Ovary (tissue), 3 donors: ENCODE measurements around the gene FRY.

ENCODE experiments used
- POLR2A ChIP-seq: fragments of 450-650 bp; IDR thresholded peaks from one replicate; pipeline ENCODE4 v1.6.1; 2017; ENCODE audit warnings: antibody characterized with exemption, mild to moderate bottlenecking, moderate library complexity
- TF ChIP-seq, protein P1 (sequence below), 3 donors: fragments of 450-650 bp in 2 of 3; fragments of 200-600 bp in 1 of 3; IDR thresholded peaks; one replicate each; pipeline versions ENCODE4 v1.5.1 to v1.8.0; 2016 to 2022; ENCODE audit warnings: antibody characterized with exemption in 3 of 3, mild to moderate bottlenecking in 1 of 3
- donor health status: DM: no; HTN: no; CAD: no.

DNA sequence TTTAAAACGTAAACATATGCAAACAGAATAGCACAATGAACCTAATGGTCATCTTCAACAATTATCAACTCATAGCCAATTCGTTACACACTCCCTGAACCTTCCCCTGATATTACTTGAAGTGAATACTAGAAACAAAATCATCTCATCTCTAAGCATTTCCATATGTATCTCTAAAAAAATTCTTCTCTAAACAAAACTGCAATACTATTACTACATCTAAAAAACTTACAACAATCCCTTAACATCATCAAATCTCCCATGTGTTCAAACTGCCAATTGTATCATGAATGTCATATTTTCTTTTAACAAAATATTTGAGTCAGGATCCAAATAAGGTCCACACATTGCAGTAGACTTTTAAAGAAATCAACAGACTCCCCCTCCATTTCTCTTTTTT is 61.4 kb downstream of the FRY start:
- no peak for TF ChIP-seq POLR2A
- TF ChIP-seq, protein P1, sequence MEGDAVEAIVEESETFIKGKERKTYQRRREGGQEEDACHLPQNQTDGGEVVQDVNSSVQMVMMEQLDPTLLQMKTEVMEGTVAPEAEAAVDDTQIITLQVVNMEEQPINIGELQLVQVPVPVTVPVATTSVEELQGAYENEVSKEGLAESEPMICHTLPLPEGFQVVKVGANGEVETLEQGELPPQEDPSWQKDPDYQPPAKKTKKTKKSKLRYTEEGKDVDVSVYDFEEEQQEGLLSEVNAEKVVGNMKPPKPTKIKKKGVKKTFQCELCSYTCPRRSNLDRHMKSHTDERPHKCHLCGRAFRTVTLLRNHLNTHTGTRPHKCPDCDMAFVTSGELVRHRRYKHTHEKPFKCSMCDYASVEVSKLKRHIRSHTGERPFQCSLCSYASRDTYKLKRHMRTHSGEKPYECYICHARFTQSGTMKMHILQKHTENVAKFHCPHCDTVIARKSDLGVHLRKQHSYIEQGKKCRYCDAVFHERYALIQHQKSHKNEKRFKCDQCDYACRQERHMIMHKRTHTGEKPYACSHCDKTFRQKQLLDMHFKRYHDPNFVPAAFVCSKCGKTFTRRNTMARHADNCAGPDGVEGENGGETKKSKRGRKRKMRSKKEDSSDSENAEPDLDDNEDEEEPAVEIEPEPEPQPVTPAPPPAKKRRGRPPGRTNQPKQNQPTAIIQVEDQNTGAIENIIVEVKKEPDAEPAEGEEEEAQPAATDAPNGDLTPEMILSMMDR (IDR thresholded peaks at IDR 0.05), result no peak
